Measurements from ENCODE around the gene NTN3.

NTN3 gene

GRCh38 chr16:2514333-2515179 is 43.5 kb downstream of the NTN3 start:
- no peak for DNase-seq (ENCODE audit: low spot score)

GRCh38 chr16:2515180-2515851 is 44.2 kb downstream of the NTN3 start:
- DNase-seq (ENCODE audit: low spot score): no peak

GRCh38 chr16:2516391-2517240 is 45.5 kb downstream of the NTN3 start:
- no peak for DNase-seq (ENCODE audit: low spot score)

- DNase-seq (ENCODE audit: low spot score): no peak
Observed at GRCh38 chr16:2517954-2518605, 47.0 kb downstream of the NTN3 start.

GRCh38 chr16:2518823-2519710 is 48.0 kb downstream of the NTN3 start:
- no peak for DNase-seq (ENCODE audit: low spot score)

- no peak for DNase-seq (ENCODE audit: low spot score)
Observed at GRCh38 chr16:2519711-2520080, 48.6 kb downstream of the NTN3 start.

- peak; percentile 78 for DNase-seq (ENCODE audit: low spot score)
Observed at GRCh38 chr16:2520097-2520783, 49.1 kb downstream of the NTN3 start, which contains the start of gene AMDHD2. Gene AMDHD2 (plus strand): TSS chr16:2520371. CDS start chr16:2520459, 88 bp downstream.

GRCh38 chr16:2520784-2521531 is 49.9 kb downstream of the NTN3 start:
- DNase-seq (ENCODE audit: low spot score): no peak
